Neural cell (in vitro differentiated cells): ENCODE measurements around the gene OPN4.

Experiments used
- CTCF ChIP-seq: fragments of 450-650 bp; IDR thresholded peaks from 2 replicates; pipeline ENCODE4 v1.5.1; 2014; ENCODE audit warnings: antibody characterized with exemption, mild to moderate bottlenecking, moderate library complexity; ENCODE audit not compliant: poor library complexity, severe bottlenecking
- EP300 ChIP-seq: fragments of 450-650 bp; conservative IDR thresholded peaks from 2 replicates; pipeline ENCODE4 v1.6.1; 2014; ENCODE audit warnings: antibody characterized with exemption, mild to moderate bottlenecking, moderate library complexity; ENCODE audit not compliant: poor library complexity, severe bottlenecking
- EZH2 ChIP-seq: fragments of 200-600, 300-800 bp; shearing (Covaris generic), sonication (generic); IDR thresholded peaks from 2 replicates; pipeline ENCODE4 v1.6.1; 2014; ENCODE audit warnings: antibody characterized with exemption, low read length, borderline replicate concordance, mild to moderate bottlenecking; ENCODE audit not compliant: insufficient read depth, poor library complexity, severe bottlenecking
- MXI1 ChIP-seq: fragments of 450-650 bp; conservative IDR thresholded peaks from 2 replicates; pipeline ENCODE4 v1.6.1; 2014; ENCODE audit warnings: antibody characterized with exemption, mild to moderate bottlenecking; ENCODE audit not compliant: poor library complexity, severe bottlenecking
- POLR2AphosphoS5 ChIP-seq: IDR thresholded peaks from 2 replicates; pipeline ENCODE4 v1.6.1; 2012
- RAD21 ChIP-seq: fragments of 450-650 bp; conservative IDR thresholded peaks from 2 replicates; pipeline ENCODE4 v1.6.1; 2014; ENCODE audit warnings: antibody characterized with exemption, mild to moderate bottlenecking, moderate library complexity
- SMC3 ChIP-seq: fragments of 450-650 bp; conservative IDR thresholded peaks from 2 replicates; pipeline ENCODE4 v1.6.1; 2014; ENCODE audit warnings: antibody characterized with exemption, mild to moderate bottlenecking, moderate library complexity; ENCODE audit not compliant: poor library complexity
- TAF1 ChIP-seq: IDR thresholded peaks from 2 replicates; pipeline ENCODE4 v1.6.1; 2012; ENCODE audit warnings: low read depth
- TF ChIP-seq, protein P1 (sequence below): IDR thresholded peaks from 2 replicates; pipeline ENCODE4 v1.6.1; 2012; ENCODE audit warnings: borderline replicate concordance

DNA sequence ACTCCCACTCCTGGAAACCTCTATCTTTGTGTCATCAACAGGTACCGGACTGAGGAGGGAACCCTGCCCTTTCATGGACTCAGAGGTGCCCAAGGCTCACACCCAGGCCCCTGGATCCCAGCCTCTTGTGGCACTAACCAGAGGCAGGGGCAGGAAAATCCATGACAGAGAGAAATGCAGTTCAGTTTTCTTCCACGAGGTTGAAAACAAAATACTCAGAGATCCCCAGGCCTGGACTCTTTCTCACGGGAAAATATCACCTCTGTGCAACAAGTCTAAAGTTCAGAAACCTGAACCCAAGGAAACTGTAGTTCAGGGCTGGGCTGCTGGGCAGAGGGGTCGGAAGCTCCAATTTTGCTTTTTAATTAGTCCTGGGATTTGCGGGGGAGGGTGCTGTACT is 21.4 kb upstream of the OPN4 start:
- no peak for TF ChIP-seq CTCF
- TF ChIP-seq, protein P1, sequence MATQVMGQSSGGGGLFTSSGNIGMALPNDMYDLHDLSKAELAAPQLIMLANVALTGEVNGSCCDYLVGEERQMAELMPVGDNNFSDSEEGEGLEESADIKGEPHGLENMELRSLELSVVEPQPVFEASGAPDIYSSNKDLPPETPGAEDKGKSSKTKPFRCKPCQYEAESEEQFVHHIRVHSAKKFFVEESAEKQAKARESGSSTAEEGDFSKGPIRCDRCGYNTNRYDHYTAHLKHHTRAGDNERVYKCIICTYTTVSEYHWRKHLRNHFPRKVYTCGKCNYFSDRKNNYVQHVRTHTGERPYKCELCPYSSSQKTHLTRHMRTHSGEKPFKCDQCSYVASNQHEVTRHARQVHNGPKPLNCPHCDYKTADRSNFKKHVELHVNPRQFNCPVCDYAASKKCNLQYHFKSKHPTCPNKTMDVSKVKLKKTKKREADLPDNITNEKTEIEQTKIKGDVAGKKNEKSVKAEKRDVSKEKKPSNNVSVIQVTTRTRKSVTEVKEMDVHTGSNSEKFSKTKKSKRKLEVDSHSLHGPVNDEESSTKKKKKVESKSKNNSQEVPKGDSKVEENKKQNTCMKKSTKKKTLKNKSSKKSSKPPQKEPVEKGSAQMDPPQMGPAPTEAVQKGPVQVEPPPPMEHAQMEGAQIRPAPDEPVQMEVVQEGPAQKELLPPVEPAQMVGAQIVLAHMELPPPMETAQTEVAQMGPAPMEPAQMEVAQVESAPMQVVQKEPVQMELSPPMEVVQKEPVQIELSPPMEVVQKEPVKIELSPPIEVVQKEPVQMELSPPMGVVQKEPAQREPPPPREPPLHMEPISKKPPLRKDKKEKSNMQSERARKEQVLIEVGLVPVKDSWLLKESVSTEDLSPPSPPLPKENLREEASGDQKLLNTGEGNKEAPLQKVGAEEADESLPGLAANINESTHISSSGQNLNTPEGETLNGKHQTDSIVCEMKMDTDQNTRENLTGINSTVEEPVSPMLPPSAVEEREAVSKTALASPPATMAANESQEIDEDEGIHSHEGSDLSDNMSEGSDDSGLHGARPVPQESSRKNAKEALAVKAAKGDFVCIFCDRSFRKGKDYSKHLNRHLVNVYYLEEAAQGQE: no peak
- TF ChIP-seq EP300: no peak
- TF ChIP-seq EZH2: no peak
- TF ChIP-seq POLR2AphosphoS5: no peak
- TF ChIP-seq MXI1: no peak
- TF ChIP-seq TAF1: no peak
- TF ChIP-seq SMC3: no peak
- TF ChIP-seq RAD21: no peak
